GM18870 (cell line): ENCODE data around the gene THSD4.

ENCODE experiments used
- ATAC-seq: cut with Tn5 transposase; IDR thresholded peaks from one replicate; pipeline ENCODE4 v1.9.1; 2021; ENCODE audit warnings: moderate library complexity; ENCODE audit not compliant: unreplicated experiment

The THSD4 gene

GRCh38 chr15:71632576-71633195 is 517.4 kb downstream of the THSD4 start:
- no peak for ATAC-seq

- no peak for ATAC-seq
These were observed 519.7 kb downstream of the THSD4 start for GRCh38 chr15:71634820-71635560.

GRCh38 chr15:71635735-71636134 is 520.5 kb downstream of the THSD4 start:
- ATAC-seq, result no peak

- no peak for ATAC-seq
These were observed 523.6 kb downstream of the THSD4 start for GRCh38 chr15:71638876-71639275.

- ATAC-seq, result no peak
These were observed 524.2 kb downstream of the THSD4 start for GRCh38 chr15:71639471-71639870.

GRCh38 chr15:71643918-71644317 is 528.6 kb downstream of the THSD4 start:
- no peak for ATAC-seq

GRCh38 chr15:71646767-71647486 is 531.7 kb downstream of the THSD4 start:
- ATAC-seq, result no peak

- no peak for ATAC-seq
These were observed 532.2 kb downstream of the THSD4 start for GRCh38 chr15:71647487-71647808.

GRCh38 chr15:71648095-71648494 is 532.8 kb downstream of the THSD4 start:
- no peak for ATAC-seq

GRCh38 chr15:71649894-71650293 is 534.6 kb downstream of the THSD4 start:
- no peak for ATAC-seq

GRCh38 chr15:71650603-71651002 is 535.3 kb downstream of the THSD4 start:
- no peak for ATAC-seq

- ATAC-seq, result no peak
These were observed 536.5 kb downstream of the THSD4 start for GRCh38 chr15:71651750-71652186.

- no peak for ATAC-seq
These were observed 538.9 kb downstream of the THSD4 start for GRCh38 chr15:71654042-71654719.

- no peak for ATAC-seq
These were observed 539.5 kb downstream of the THSD4 start for GRCh38 chr15:71654720-71655174.

- no peak for ATAC-seq
These were observed 541.2 kb downstream of the THSD4 start for GRCh38 chr15:71656425-71656824.

- no peak for ATAC-seq
These were observed 541.9 kb downstream of the THSD4 start for GRCh38 chr15:71657141-71657540.

GRCh38 chr15:71658036-71658435 is 542.8 kb downstream of the THSD4 start:
- no peak for ATAC-seq

GRCh38 chr15:71658827-71659729 is 543.8 kb downstream of the THSD4 start:
- no peak for ATAC-seq

- ATAC-seq, result no peak
These were observed 544.4 kb downstream of the THSD4 start for GRCh38 chr15:71659730-71660067.

- no peak for ATAC-seq
These were observed 545.2 kb downstream of the THSD4 start for GRCh38 chr15:71660501-71660900.

- no peak for ATAC-seq
These were observed 547.0 kb downstream of the THSD4 start for GRCh38 chr15:71662306-71662705.
